Tibial nerve (tissue), 4 donors: Measurements from ENCODE around the gene TUBB2B. TPM values are rescaled to one million over a fixed set of nuclear protein-coding genes. Genes with fewer than 3 reads are reported as not detected.

ENCODE experiments used
- DNase-seq, 2 donors: peaks; one replicate each; pipeline ENCODE4 v3.0.0-alpha.2; 2019; ENCODE audit warnings: low spot score in 2 of 2
- H3K27ac ChIP-seq, 4 donors: fragments of 200-600 bp; sonication (generic) in 3 of 4; one replicate each; pipeline ENCODE4 v1.5.1; 2017 to 2019; ENCODE audit warnings: mild to moderate bottlenecking in 1 of 4
- H3K27me3 ChIP-seq, 2 donors: fragments of 200-600 bp; sonication (generic) in 1 of 2; one replicate each; pipeline versions ENCODE4 v1.5.1 to v1.6.0; 2017 to 2019
- H3K36me3 ChIP-seq, 3 donors: fragments of 200-600 bp; sonication (generic); one replicate each; pipeline ENCODE4 v1.5.1; 2018 to 2019
- H3K4me1 ChIP-seq, 4 donors: fragments of 200-600 bp; sonication (generic) in 3 of 4; one replicate each; pipeline ENCODE4 v1.5.1; 2017 to 2019
- H3K4me3 ChIP-seq, 4 donors: fragments of 200-600 bp; sonication (generic) in 3 of 4; one replicate each; pipeline ENCODE4 v1.5.1; 2017 to 2019; ENCODE audit warnings: mild to moderate bottlenecking in 1 of 4, moderate library complexity in 1 of 4
- H3K9me3 ChIP-seq, 4 donors: fragments of 200-600 bp; sonication (generic) in 3 of 4; one replicate each; pipeline ENCODE4 v1.5.1; 2017 to 2019
- CTCF ChIP-seq, 5 experiments: fragments of 200-600 bp in 3 of 5; fragments of 450-650 bp in 2 of 5; sonication (generic) in 3 of 5; IDR thresholded peaks; one replicate each; pipeline ENCODE4 v1.5.1; 2016 to 2019; ENCODE audit warnings: antibody characterized with exemption in 5 of 5, mild to moderate bottlenecking in 3 of 5, moderate library complexity in 2 of 5
- EP300 ChIP-seq, 2 donors: sonication (generic); formaldehyde crosslinking; IDR thresholded peaks; one replicate each; pipeline ENCODE4 v1.6.1; 2017; ENCODE audit warnings: antibody characterized with exemption in 2 of 2, mild to moderate bottlenecking in 1 of 2
- POLR2A ChIP-seq, 2 donors: fragments of 450-650 bp; IDR thresholded peaks; one replicate each; pipeline ENCODE4 v1.6.1; 2017; ENCODE audit warnings: antibody characterized with exemption in 2 of 2, mild to moderate bottlenecking in 2 of 2, moderate library complexity in 2 of 2
- WGBS, 2 donors: methylation state at CpG; one replicate each; pipeline ENCODE4 v1.1.5; 2018; 5-methylcytosine and 5-hydroxymethylcytosine counted together
- total RNA-seq, 4 donors: library from RNA; depleted of rRNA; stranded (reverse); fragments of >200 nt; gene quantifications; one replicate each; pipeline ENCODE4 v1.1.0, GENCODE V29; 2016

Gene TUBB2B
- total RNA-seq, 4 donors from 2014 or later, result 13.7 to 47.6 (median 32.6) TPM

GRCh38 chr6:3230256-3230882, 2.9 kb upstream of the TUBB2B start:
- H3K27ac ChIP-seq, result peak overlapping the region in 3 of 4 donors; percentile 80 to 92 (median 88)
- TF ChIP-seq POLR2A (IDR thresholded peaks at IDR 0.05) (no peak), CTCF (IDR thresholded peaks at IDR 0.05) (no peak), EP300 (IDR thresholded peaks at IDR 0.05) (no peak)
- WGBS, 2 donors, result 13 to 18% methylated on average over 11 of the region's 11 CpGs
- H3K4me1 ChIP-seq, result peaks cover 0 to 60% (median 40%) of the 10 kb centered on the region in 4 donors
- H3K36me3 ChIP-seq, result no peaks in the 10 kb centered on the region
- H3K27me3 ChIP-seq, result peaks cover 0 to 64% of the 10 kb centered on the region in 2 donors
- H3K9me3 ChIP-seq, result no peaks in the 10 kb centered on the region
- DNase-seq, result no peak
- H3K4me3 ChIP-seq, result peak overlapping the region; percentile 50 to 63 (median 52)

- peaks cover 0 to 60% (median 40%) of the 10 kb centered on the region in 4 donors for H3K4me1 ChIP-seq
- no peak for DNase-seq
- 5 to 13% methylated on average over 28 of the region's 28 CpGs for WGBS, 2 donors
- no peaks in the 10 kb centered on the region for H3K36me3 ChIP-seq
- TF ChIP-seq CTCF (IDR thresholded peaks at IDR 0.05) (no peak), POLR2A (IDR thresholded peaks at IDR 0.05) (no peak), EP300 (IDR thresholded peaks at IDR 0.05) (peak in 1 of 2 donors; percentile 38)
- no peaks in the 10 kb centered on the region for H3K9me3 ChIP-seq
- H3K4me3 ChIP-seq, result peak overlapping the region; percentile 47 to 63 (median 50)
- peak overlapping the region; percentile 44 to 92 (median 84) for H3K27ac ChIP-seq
- peaks cover 0 to 64% of the 10 kb centered on the region in 2 donors for H3K27me3 ChIP-seq
These were observed 2.2 kb upstream of the TUBB2B start for GRCh38 chr6:3229566-3230178.

GRCh38 chr6:3228771-3229565, 1.5 kb upstream of the TUBB2B start:
- no peaks in the 10 kb centered on the region for H3K36me3 ChIP-seq
- 2 to 6% methylated on average over 38 to 57 of the region's 62 CpGs for WGBS, 2 donors
- peak overlapping the region; percentile 59 to 92 (median 84) for H3K27ac ChIP-seq
- no peak for DNase-seq
- peaks cover 0 to 60% (median 40%) of the 10 kb centered on the region in 4 donors for H3K4me1 ChIP-seq
- peaks cover 0 to 60% of the 10 kb centered on the region in 2 donors for H3K27me3 ChIP-seq
- no peak for TF ChIP-seq CTCF (IDR thresholded peaks at IDR 0.05)
- H3K4me3 ChIP-seq, result peak overlapping the region; percentile 47 to 63 (median 50)
- no peaks in the 10 kb centered on the region for H3K9me3 ChIP-seq

GRCh38 chr6:3228046-3228671, 706 bp upstream of the TUBB2B start:
- Histone ChIP-seq H3K36me3 (no peaks in the 10 kb centered on the region), H3K4me1 (peaks cover 0 to 60% (median 40%) of the 10 kb centered on the region in 4 donors), H3K4me3 (peak overlapping the region; percentile 47 to 63 (median 50)), H3K27ac (peak overlapping the region; percentile 59 to 92 (median 84)), H3K27me3 (peaks cover 0 to 57% of the 10 kb centered on the region in 2 donors), H3K9me3 (no peaks in the 10 kb centered on the region)
- TF ChIP-seq CTCF (IDR thresholded peaks at IDR 0.05) (no peak), EP300 (IDR thresholded peaks at IDR 0.05) (peak in 1 of 2 donors; percentile 21), POLR2A (IDR thresholded peaks at IDR 0.05) (peak in 1 of 2 donors; percentile 31)
- 3% methylated on average over 15 to 32 of the region's 38 CpGs for WGBS, 2 donors
- no peak for DNase-seq
